Measurements from ENCODE around the gene TUBA1C.
"Not testable (repeated sequence)": the region's sequence is repeated elsewhere in the genome, so short reads cannot be mapped to it uniquely, and the experiment has no call there.

TUBA1C gene

GRCh38 chr12:49255857-49256637 is 8.8 kb upstream of the TUBA1C start:
- DNase-seq, result no peak

- DNase-seq, result not testable (repeated sequence)
Measured at GRCh38 chr12:49257508-49258184, 7.2 kb upstream of the TUBA1C start.

GRCh38 chr12:49259452-49259851 is 5.4 kb upstream of the TUBA1C start:
- no peak for DNase-seq

GRCh38 chr12:49260166-49260565 is 4.7 kb upstream of the TUBA1C start:
- DNase-seq, result peak; percentile 39 to 72 (median 54)

- DNase-seq, result no peak
Measured at GRCh38 chr12:49260571-49261363, 4.1 kb upstream of the TUBA1C start.

- DNase-seq, result no peak
Measured at GRCh38 chr12:49261721-49262120, 3.2 kb upstream of the TUBA1C start.

GRCh38 chr12:49263400-49263763 is 1.5 kb upstream of the TUBA1C start:
- no peak for DNase-seq

- peak; percentile 45 to 80 (median 62) for DNase-seq
Measured at GRCh38 chr12:49264466-49264872, 413 bp upstream of the TUBA1C start.

GRCh38 chr12:49269191-49269590 is 4.3 kb downstream of the TUBA1C start:
- not testable (repeated sequence) for DNase-seq

GRCh38 chr12:49272790-49273725 is 8.2 kb downstream of the TUBA1C start:
- DNase-seq, result no peak

- DNase-seq, result no peak
Measured at GRCh38 chr12:49273726-49274395, 9.0 kb downstream of the TUBA1C start.

GRCh38 chr12:49274396-49275069 is 9.7 kb downstream of the TUBA1C start:
- DNase-seq, result no peak

GRCh38 chr12:49276304-49277290 is 11.7 kb downstream of the TUBA1C start:
- no peak for DNase-seq

- no peak for DNase-seq
Measured at GRCh38 chr12:49277466-49277865, 12.6 kb downstream of the TUBA1C start.

GRCh38 chr12:49279706-49280159 is 14.9 kb downstream of the TUBA1C start:
- DNase-seq, result peak; percentile 80 to 84 (median 83)

GRCh38 chr12:49280545-49280944 is 15.7 kb downstream of the TUBA1C start:
- DNase-seq, result not testable (repeated sequence)

GRCh38 chr12:49282302-49282701 is 17.4 kb downstream of the TUBA1C start:
- DNase-seq, result no peak

- not testable (repeated sequence) for DNase-seq
Measured at GRCh38 chr12:49282740-49283375, 18.0 kb downstream of the TUBA1C start.
